Gastroesophageal sphincter (tissue), 3 donors: ENCODE measurements around the gene PCBD1.

Experiments used
- CTCF ChIP-seq, 4 experiments: fragments of 200-600 bp in 2 of 4; fragments of 450-650 bp in 2 of 4; sonication (generic) in 1 of 4; IDR thresholded peaks; one replicate each; pipeline ENCODE4 v1.5.1; 2017 to 2019; ENCODE audit warnings: antibody characterized with exemption in 4 of 4, mild to moderate bottlenecking in 2 of 4, moderate library complexity in 2 of 4
- EP300 ChIP-seq: sonication (generic); formaldehyde crosslinking; IDR thresholded peaks from one replicate; pipeline ENCODE4 v1.6.1; 2017; ENCODE audit warnings: antibody characterized with exemption, mild to moderate bottlenecking
- POLR2A ChIP-seq, 2 donors: fragments of 450-650 bp; IDR thresholded peaks; one replicate each; pipeline ENCODE4 v1.6.1; 2017; ENCODE audit warnings: antibody characterized with exemption in 2 of 2, mild to moderate bottlenecking in 2 of 2, moderate library complexity in 1 of 2
- POLR2AphosphoS5 ChIP-seq: sonication (generic); formaldehyde crosslinking; IDR thresholded peaks from one replicate; pipeline ENCODE4 v1.6.1; 2017; ENCODE audit warnings: antibody characterized with exemption

GRCh38 chr10:70914316-70914864, 26.0 kb upstream of the PCBD1 start:
- TF ChIP-seq POLR2A (IDR thresholded peaks at IDR 0.05) (no peak), CTCF (IDR thresholded peaks at IDR 0.05) (no peak), POLR2AphosphoS5 (no peak), EP300 (no peak)
